Upper lobe of left lung (tissue), 4 donors: ENCODE data around the gene CHRNA10.

Experiments
- POLR2A ChIP-seq, 4 donors: fragments of 450-650 bp; IDR thresholded peaks; one replicate each; pipeline ENCODE4 v1.5.1; 2016 to 2017; ENCODE audit warnings: antibody characterized with exemption in 4 of 4, mild to moderate bottlenecking in 2 of 4
- POLR2AphosphoS5 ChIP-seq, 2 donors: sonication (generic); formaldehyde crosslinking; IDR thresholded peaks; one replicate each; pipeline ENCODE4 v1.5.1; 2017; ENCODE audit warnings: antibody characterized with exemption in 2 of 2
- TF ChIP-seq, protein P1 (sequence below), 6 experiments: fragments of 450-650 bp in 4 of 6; fragments of 200-600 bp in 2 of 6; sonication (generic) in 2 of 6; IDR thresholded peaks; one replicate each; pipeline ENCODE4 v1.5.1; 2016 to 2019; ENCODE audit warnings: antibody characterized with exemption in 6 of 6

DNA sequence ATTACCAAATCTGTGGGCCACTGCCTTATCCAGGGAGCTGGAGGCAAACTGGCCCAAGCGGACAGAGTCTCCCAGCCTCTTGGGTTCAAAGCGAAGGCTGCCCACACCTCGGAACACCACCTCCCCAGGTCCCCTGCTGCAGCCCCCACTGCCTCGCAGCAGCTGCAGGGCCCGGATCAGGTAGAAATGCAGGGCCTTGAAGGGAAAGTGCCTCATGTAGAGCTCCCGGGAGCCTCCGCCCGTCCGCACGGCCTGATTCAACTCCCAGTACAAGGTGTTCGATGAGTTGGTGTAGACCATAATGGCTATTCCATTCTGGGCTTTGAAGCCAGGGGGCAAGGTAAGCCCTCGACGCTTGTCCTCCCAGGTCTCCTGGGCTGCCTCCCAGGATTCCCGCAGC, 31.3 kb downstream of the CHRNA10 start:
- no peak for TF ChIP-seq POLR2AphosphoS5 (IDR thresholded peaks at IDR 0.05)
- TF ChIP-seq, protein P1, sequence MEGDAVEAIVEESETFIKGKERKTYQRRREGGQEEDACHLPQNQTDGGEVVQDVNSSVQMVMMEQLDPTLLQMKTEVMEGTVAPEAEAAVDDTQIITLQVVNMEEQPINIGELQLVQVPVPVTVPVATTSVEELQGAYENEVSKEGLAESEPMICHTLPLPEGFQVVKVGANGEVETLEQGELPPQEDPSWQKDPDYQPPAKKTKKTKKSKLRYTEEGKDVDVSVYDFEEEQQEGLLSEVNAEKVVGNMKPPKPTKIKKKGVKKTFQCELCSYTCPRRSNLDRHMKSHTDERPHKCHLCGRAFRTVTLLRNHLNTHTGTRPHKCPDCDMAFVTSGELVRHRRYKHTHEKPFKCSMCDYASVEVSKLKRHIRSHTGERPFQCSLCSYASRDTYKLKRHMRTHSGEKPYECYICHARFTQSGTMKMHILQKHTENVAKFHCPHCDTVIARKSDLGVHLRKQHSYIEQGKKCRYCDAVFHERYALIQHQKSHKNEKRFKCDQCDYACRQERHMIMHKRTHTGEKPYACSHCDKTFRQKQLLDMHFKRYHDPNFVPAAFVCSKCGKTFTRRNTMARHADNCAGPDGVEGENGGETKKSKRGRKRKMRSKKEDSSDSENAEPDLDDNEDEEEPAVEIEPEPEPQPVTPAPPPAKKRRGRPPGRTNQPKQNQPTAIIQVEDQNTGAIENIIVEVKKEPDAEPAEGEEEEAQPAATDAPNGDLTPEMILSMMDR (IDR thresholded peaks at IDR 0.05) = no peak
- TF ChIP-seq POLR2A (IDR thresholded peaks at IDR 0.05) = no peak
